CD4-positive, alpha-beta memory T cell (primary cell): ENCODE data around the gene CLSTN1. TPM values are rescaled to one million over a fixed set of nuclear protein-coding genes. Genes with fewer than 3 reads are reported as not detected.

ENCODE experiments used
- CTCF ChIA-PET: fragments of 350-600 bp; sonication (Branson Sonifier 250); formaldehyde crosslinking; loops from one replicate; lab custom pipeline; 2021; ENCODE audit warnings: inconsistent platforms; ENCODE audit not compliant: partially characterized antibody; lab: Charles Lee
- POLR2A ChIA-PET: fragments of 350-600 bp; sonication (Branson Sonifier 250); formaldehyde crosslinking; loops from one replicate; lab custom pipeline; 2021; ENCODE audit not compliant: partially characterized antibody; lab: Charles Lee
- DNase-seq, 5 donors: peaks; one replicate each; pipeline versions ENCODE4 v3.0.0 to v3.0.0-alpha.2; 2020 to 2022; ENCODE audit warnings: mixed read lengths in 1 of 5
- H3K27ac ChIP-seq: one replicate; pipeline ENCODE4 v1.7.0; 2013; ENCODE audit warnings: low read depth, low read length
- H3K27me3 ChIP-seq: 2 replicates; pipeline ENCODE4 v1.7.0; 2013; ENCODE audit warnings: mild to moderate bottlenecking, low read length, moderate library complexity; ENCODE audit not compliant: insufficient read depth
- H3K36me3 ChIP-seq: 2 replicates; pipeline ENCODE4 v1.7.0; 2013; ENCODE audit warnings: mild to moderate bottlenecking, low read length, moderate library complexity; ENCODE audit not compliant: insufficient read depth
- H3K4me1 ChIP-seq: 2 replicates; pipeline ENCODE4 v1.7.0; 2013; ENCODE audit warnings: mild to moderate bottlenecking, low read length, moderate library complexity; ENCODE audit not compliant: insufficient read depth
- H3K4me3 ChIP-seq, 2 donors: one replicate each; pipeline ENCODE4 v1.7.0; 2013; ENCODE audit warnings: low read length in 2 of 2, mild to moderate bottlenecking in 1 of 2
- H3K9me3 ChIP-seq, 2 donors: one replicate each; pipeline ENCODE4 v1.7.0; 2013; ENCODE audit warnings: low read length in 2 of 2, control low read depth in 1 of 2; ENCODE audit not compliant: control insufficient read depth in 1 of 2
- H3K27ac Mint-ChIP-seq, 7 donors: one replicate each; pipeline ENCODE4 v1.8.0; 2020 to 2021; ENCODE audit warnings: mixed read lengths in 7 of 7, mild to moderate bottlenecking in 6 of 7, inconsistent platforms in 3 of 7, moderate library complexity in 3 of 7
- H3K27me3 Mint-ChIP-seq, 2 donors: one replicate each; pipeline ENCODE4 v1.8.0; 2020 to 2021; ENCODE audit warnings: mixed read lengths in 2 of 2
- H3K36me3 Mint-ChIP-seq, 2 donors: one replicate each; pipeline ENCODE4 v1.8.0; 2020 to 2021; ENCODE audit warnings: mixed read lengths in 2 of 2, inconsistent platforms in 1 of 2, mild to moderate bottlenecking in 1 of 2
- H3K4me1 Mint-ChIP-seq, 4 donors: one replicate each; pipeline ENCODE4 v1.8.0; 2020 to 2021; ENCODE audit warnings: mixed read lengths in 4 of 4, mild to moderate bottlenecking in 1 of 4
- H3K4me3 Mint-ChIP-seq, 8 donors: one replicate each; pipeline ENCODE4 v1.8.0; 2020 to 2021; ENCODE audit warnings: mixed read lengths in 8 of 8, mild to moderate bottlenecking in 7 of 8, moderate library complexity in 6 of 8, inconsistent platforms in 3 of 8
- H3K9me3 Mint-ChIP-seq, 8 donors: one replicate each; pipeline ENCODE4 v1.8.0; 2020 to 2021; ENCODE audit warnings: mixed read lengths in 8 of 8, mild to moderate bottlenecking in 5 of 8, inconsistent platforms in 3 of 8, moderate library complexity in 1 of 8
- intact Hi-C: fragments of 100-400 bp; cut with micrococcal nuclease; formaldehyde crosslinking; loops from one replicate; pipeline ENCODE4 v1.15.1; 2023
- polyA plus RNA-seq, 2 donors: library from polyadenylated mRNA; unstranded; fragments of 300-500 nt; fragmentation: Illumina TruSeq; gene quantifications; one replicate each; pipeline ENCODE4 v1.2.3, GENCODE V29; 2021
- total RNA-seq, 2 experiments: library from RNA; stranded (reverse); gene quantifications; one replicate each; pipeline ENCODE4 v1.2.3, GENCODE V29; 2021

CLSTN1 gene
- total and polyA plus RNA-seq, 4 experiments from 2014 or later: 6.9 to 109 (median 78.7) TPM

- Mint-ChIP-seq H3K4me3 (peak overlapping the region in 7 of 8 donors; percentile 22 to 71 (median 49)), H3K36me3 (peaks cover 63 to 81% of the 10 kb centered on the region in 2 donors), H3K9me3 (peaks cover 0 to 7% (median 0%) of the 10 kb centered on the region in 8 donors), H3K27me3 (no peaks in the 10 kb centered on the region), H3K4me1 (peaks cover 23 to 68% (median 49%) of the 10 kb centered on the region in 4 donors), H3K27ac (peak overlapping the region; percentile 68 to 93 (median 90))
- Histone ChIP-seq H3K4me1 (peaks cover 41% of the 10 kb centered on the region), H3K27me3 (no peaks in the 10 kb centered on the region), H3K36me3 (peaks cover 67% of the 10 kb centered on the region), H3K4me3 (no peak overlapping the region), H3K9me3 (no peaks in the 10 kb centered on the region), H3K27ac (no peak overlapping the region)
- POLR2A ChIA-PET: interaction anchor here (0.5 to 12.0 kb wide), 6 partner anchors 15 to 104 kb away, joined by 3 to 187 read pairs (median 14); partner anchors contain the start of gene PIK3CD
- intact Hi-C loops: no loop called here
- no peak for DNase-seq
- CTCF ChIA-PET: interaction anchor here (0.8 to 1.3 kb wide), 6 partner anchors 9 to 138 kb away, joined by 3 to 8 read pairs (median 3); no protein-coding TSS in a partner anchor
These were observed 93.5 kb downstream of the CLSTN1 start for GRCh38 chr1:9730096-9730901.

GRCh38 chr1:9729523-9729922 lies 94.2 kb downstream of the CLSTN1 start:
- Mint-ChIP-seq H3K4me1 (peaks cover 27 to 74% (median 55%) of the 10 kb centered on the region in 4 donors), H3K36me3 (peaks cover 61 to 83% of the 10 kb centered on the region in 2 donors), H3K4me3 (peak overlapping the region in 7 of 8 donors; percentile 71 to 89 (median 80)), H3K27me3 (no peaks in the 10 kb centered on the region), H3K27ac (peak overlapping the region in 5 of 7 donors; percentile 84 to 95 (median 94)), H3K9me3 (peaks cover 0 to 7% (median 0%) of the 10 kb centered on the region in 8 donors)
- intact Hi-C loops: no loop called here
- Histone ChIP-seq H3K36me3 (peaks cover 65% of the 10 kb centered on the region), H3K4me1 (peaks cover 49% of the 10 kb centered on the region), H3K27me3 (no peaks in the 10 kb centered on the region), H3K27ac (peak overlapping the region; percentile 42), H3K9me3 (no peaks in the 10 kb centered on the region), H3K4me3 (no peak overlapping the region)
- no peak for DNase-seq
- ChIA-PET CTCF (interaction anchor here (1.3 kb wide), 1 partner anchor 10 kb away, joined by 4 read pairs; no protein-coding TSS in a partner anchor), POLR2A (interaction anchor here (2.9 to 12.0 kb wide), 3 partner anchors 14 to 100 kb away, joined by 19 to 187 read pairs (median 32); partner anchors contain the start of gene PIK3CD)

GRCh38 chr1:9728451-9729295 lies 95.1 kb downstream of the CLSTN1 start:
- Mint-ChIP-seq H3K4me3 (peak overlapping the region; percentile 71 to 89 (median 82)), H3K9me3 (peaks cover 0 to 7% (median 0%) of the 10 kb centered on the region in 8 donors), H3K36me3 (peaks cover 61 to 84% of the 10 kb centered on the region in 2 donors), H3K27me3 (no peaks in the 10 kb centered on the region), H3K27ac (peak overlapping the region; percentile 78 to 97 (median 94)), H3K4me1 (peaks cover 30 to 78% (median 56%) of the 10 kb centered on the region in 4 donors)
- intact Hi-C loops: loop anchor here (1.0 kb wide), 1 partner anchor 11 kb away; no protein-coding TSS in a partner anchor
- Histone ChIP-seq H3K9me3 (no peaks in the 10 kb centered on the region), H3K4me1 (peaks cover 57% of the 10 kb centered on the region), H3K27me3 (no peaks in the 10 kb centered on the region), H3K27ac (peak overlapping the region; percentile 42), H3K36me3 (peaks cover 66% of the 10 kb centered on the region), H3K4me3 (peak overlapping the region; percentile 4 to 37)
- DNase-seq: peak; percentile 66 to 76 (median 70)
- ChIA-PET POLR2A (interaction anchor here (2.9 to 12.0 kb wide), 4 partner anchors 13 to 99 kb away, joined by 19 to 187 read pairs (median 32); partner anchors contain the start of gene PIK3CD), CTCF (interaction anchor here (1.0 to 16.3 kb wide), 4 partner anchors 9 to 100 kb away, joined by 4 to 219 read pairs (median 19); no protein-coding TSS in a partner anchor)

- H3K4me1 Mint-ChIP-seq: peaks cover 31 to 81% (median 53%) of the 10 kb centered on the region in 4 donors
- Histone ChIP-seq H3K36me3 (peaks cover 69% of the 10 kb centered on the region), H3K27ac (no peak overlapping the region), H3K9me3 (no peaks in the 10 kb centered on the region), H3K4me3 (no peak overlapping the region), H3K27me3 (no peaks in the 10 kb centered on the region), H3K4me1 (peaks cover 69% of the 10 kb centered on the region)
- H3K27ac Mint-ChIP-seq: peak overlapping the region; percentile 60 to 95 (median 81)
- H3K4me3 Mint-ChIP-seq: peak overlapping the region in 4 of 8 donors; percentile 35 to 89 (median 42)
- POLR2A ChIA-PET: interaction anchor here (0.7 to 12.0 kb wide), 6 partner anchors 12 to 100 kb away, joined by 3 to 187 read pairs (median 20); partner anchors contain the start of gene PIK3CD
- intact Hi-C loops: no loop called here
- H3K36me3 Mint-ChIP-seq: peaks cover 58 to 80% of the 10 kb centered on the region in 2 donors
- DNase-seq: no peak
- H3K27me3 Mint-ChIP-seq: no peaks in the 10 kb centered on the region
- CTCF ChIA-PET: interaction anchor here (0.8 to 16.3 kb wide), 6 partner anchors 11 to 143 kb away, joined by 3 to 219 read pairs (median 8); no protein-coding TSS in a partner anchor
- H3K9me3 Mint-ChIP-seq: peaks cover 0 to 7% (median 0%) of the 10 kb centered on the region in 8 donors
These were observed 96.7 kb downstream of the CLSTN1 start for GRCh38 chr1:9726905-9727595.

- no peaks in the 10 kb centered on the region for H3K9me3 ChIP-seq
- POLR2A ChIA-PET: interaction anchor here (1.1 to 12.0 kb wide), 5 partner anchors 11 to 100 kb away, joined by 3 to 187 read pairs (median 31); partner anchors contain the start of gene PIK3CD
- intact Hi-C loops: no loop called here
- peaks cover 69% of the 10 kb centered on the region for H3K36me3 ChIP-seq
- H3K27me3 ChIP-seq: no peaks in the 10 kb centered on the region
- peak overlapping the region in 4 of 7 donors; percentile 13 to 57 (median 49) for H3K27ac Mint-ChIP-seq
- H3K4me1 Mint-ChIP-seq: peaks cover 31 to 82% (median 53%) of the 10 kb centered on the region in 4 donors
- peaks cover 57 to 80% of the 10 kb centered on the region in 2 donors for H3K36me3 Mint-ChIP-seq
- H3K9me3 Mint-ChIP-seq: peaks cover 0 to 6% (median 0%) of the 10 kb centered on the region in 8 donors
- H3K4me3 ChIP-seq: no peak overlapping the region
- no peak overlapping the region for H3K27ac ChIP-seq
- H3K4me1 ChIP-seq: peaks cover 76% of the 10 kb centered on the region
- peak overlapping the region in 3 of 8 donors; percentile 12 to 65 (median 26) for H3K4me3 Mint-ChIP-seq
- CTCF ChIA-PET: interaction anchor here (0.6 to 16.3 kb wide), 7 partner anchors 10 to 142 kb away, joined by 3 to 219 read pairs (median 9); no protein-coding TSS in a partner anchor
- no peaks in the 10 kb centered on the region for H3K27me3 Mint-ChIP-seq
- no peak for DNase-seq
These were observed 97.4 kb downstream of the CLSTN1 start for GRCh38 chr1:9726406-9726805.
